SW480 (cell line): Measurements from ENCODE around the gene TPST2.
A peak's percentile ranks its signal among the peaks of the same experiment; 100 is the strongest.
"Not testable (repeated sequence)": the region's sequence is repeated elsewhere in the genome, so short reads cannot be mapped to it uniquely, and the experiment has no call there.

Source experiments
- DNase-seq: peaks from one replicate; pipeline ENCODE4 v3.0.0-alpha.2; 2016; ENCODE audit warnings: low spot score

The TPST2 gene

GRCh38 chr22:26589845-26590736, at the start of gene TPST2:
Gene TPST2, minus strand, starts transcription at chr22:26590132. Its CDS starts 48,502 bp downstream, at chr22:26541630.
- DNase-seq = peak; percentile 59

GRCh38 chr22:26636296-26636695, 46.4 kb upstream of the TPST2 start:
- DNase-seq = no peak

- no peak for DNase-seq
These were observed 45.2 kb upstream of the TPST2 start for GRCh38 chr22:26635117-26635516.

- no peak for DNase-seq
These were observed 44.3 kb upstream of the TPST2 start for GRCh38 chr22:26634189-26634588.

GRCh38 chr22:26632422-26633155, 42.7 kb upstream of the TPST2 start:
- no peak for DNase-seq

- no peak for DNase-seq
These were observed 41.4 kb upstream of the TPST2 start for GRCh38 chr22:26631282-26631681.

GRCh38 chr22:26629988-26630761, 40.2 kb upstream of the TPST2 start:
- DNase-seq = no peak

GRCh38 chr22:26624803-26625202, 34.9 kb upstream of the TPST2 start:
- no peak for DNase-seq

- no peak for DNase-seq
These were observed 34.1 kb upstream of the TPST2 start for GRCh38 chr22:26623984-26624383.

GRCh38 chr22:26621663-26622062, 31.7 kb upstream of the TPST2 start, which contains the start of gene CRYBA4:
Gene CRYBA4, plus strand, starts transcription at chr22:26621963. Its CDS starts 634 bp downstream, at chr22:26622597.
- no peak for DNase-seq

- no peak for DNase-seq
These were observed 30.3 kb upstream of the TPST2 start for GRCh38 chr22:26620197-26620596.

- DNase-seq = no peak
These were observed 29.6 kb upstream of the TPST2 start for GRCh38 chr22:26619510-26619909.

- no peak for DNase-seq
These were observed 28.5 kb upstream of the TPST2 start for GRCh38 chr22:26618455-26618854.

GRCh38 chr22:26617271-26618199, 27.6 kb upstream of the TPST2 start, which contains the start of gene CRYBB1:
Gene CRYBB1, minus strand, starts transcription at chr22:26618027. Its CDS starts 1,708 bp downstream, at chr22:26616319.
- DNase-seq = no peak

- DNase-seq = no peak
These were observed 26.7 kb upstream of the TPST2 start for GRCh38 chr22:26616650-26617049.

GRCh38 chr22:26615830-26616435, 26.0 kb upstream of the TPST2 start:
- no peak for DNase-seq

- DNase-seq = no peak
These were observed 25.2 kb upstream of the TPST2 start for GRCh38 chr22:26615149-26615548.

GRCh38 chr22:26614322-26614721, 24.4 kb upstream of the TPST2 start:
- DNase-seq = no peak

GRCh38 chr22:26613753-26614152, 23.8 kb upstream of the TPST2 start:
- not testable (repeated sequence) for DNase-seq

GRCh38 chr22:26612652-26613051, 22.7 kb upstream of the TPST2 start:
- no peak for DNase-seq

GRCh38 chr22:26610996-26611395, 21.1 kb upstream of the TPST2 start:
- no peak for DNase-seq
